ENCODE data around the gene GGT5.

The GGT5 gene

GRCh38 chr22:24181088-24181995, 63.5 kb downstream of the GGT5 start, which contains the start of gene SUSD2:
Gene SUSD2, plus strand, starts transcription at chr22:24181487. Its CDS starts 33 bp downstream, at chr22:24181520.
- no peak for DNase-seq (ENCODE audit: low read depth)
- in situ Hi-C loops (cut with HindIII; ENCODE audit: low sequenced_read_pairs), result no loop called here
- TF ChIP-seq, protein P1, sequence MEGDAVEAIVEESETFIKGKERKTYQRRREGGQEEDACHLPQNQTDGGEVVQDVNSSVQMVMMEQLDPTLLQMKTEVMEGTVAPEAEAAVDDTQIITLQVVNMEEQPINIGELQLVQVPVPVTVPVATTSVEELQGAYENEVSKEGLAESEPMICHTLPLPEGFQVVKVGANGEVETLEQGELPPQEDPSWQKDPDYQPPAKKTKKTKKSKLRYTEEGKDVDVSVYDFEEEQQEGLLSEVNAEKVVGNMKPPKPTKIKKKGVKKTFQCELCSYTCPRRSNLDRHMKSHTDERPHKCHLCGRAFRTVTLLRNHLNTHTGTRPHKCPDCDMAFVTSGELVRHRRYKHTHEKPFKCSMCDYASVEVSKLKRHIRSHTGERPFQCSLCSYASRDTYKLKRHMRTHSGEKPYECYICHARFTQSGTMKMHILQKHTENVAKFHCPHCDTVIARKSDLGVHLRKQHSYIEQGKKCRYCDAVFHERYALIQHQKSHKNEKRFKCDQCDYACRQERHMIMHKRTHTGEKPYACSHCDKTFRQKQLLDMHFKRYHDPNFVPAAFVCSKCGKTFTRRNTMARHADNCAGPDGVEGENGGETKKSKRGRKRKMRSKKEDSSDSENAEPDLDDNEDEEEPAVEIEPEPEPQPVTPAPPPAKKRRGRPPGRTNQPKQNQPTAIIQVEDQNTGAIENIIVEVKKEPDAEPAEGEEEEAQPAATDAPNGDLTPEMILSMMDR (IDR thresholded peaks at IDR 0.05; ENCODE audit: low read depth, low read length, missing control alignments), result no peak
- H3K4me3 ChIP-seq (ENCODE audit: low read depth, low read length), result no peak within 1 kb of the TSS

- TF ChIP-seq, protein P1 (IDR thresholded peaks at IDR 0.05; ENCODE audit: low read depth, low read length, missing control alignments), result no peak
These were observed 64.4 kb downstream of the GGT5 start for GRCh38 chr22:24180316-24181087.

DNA sequence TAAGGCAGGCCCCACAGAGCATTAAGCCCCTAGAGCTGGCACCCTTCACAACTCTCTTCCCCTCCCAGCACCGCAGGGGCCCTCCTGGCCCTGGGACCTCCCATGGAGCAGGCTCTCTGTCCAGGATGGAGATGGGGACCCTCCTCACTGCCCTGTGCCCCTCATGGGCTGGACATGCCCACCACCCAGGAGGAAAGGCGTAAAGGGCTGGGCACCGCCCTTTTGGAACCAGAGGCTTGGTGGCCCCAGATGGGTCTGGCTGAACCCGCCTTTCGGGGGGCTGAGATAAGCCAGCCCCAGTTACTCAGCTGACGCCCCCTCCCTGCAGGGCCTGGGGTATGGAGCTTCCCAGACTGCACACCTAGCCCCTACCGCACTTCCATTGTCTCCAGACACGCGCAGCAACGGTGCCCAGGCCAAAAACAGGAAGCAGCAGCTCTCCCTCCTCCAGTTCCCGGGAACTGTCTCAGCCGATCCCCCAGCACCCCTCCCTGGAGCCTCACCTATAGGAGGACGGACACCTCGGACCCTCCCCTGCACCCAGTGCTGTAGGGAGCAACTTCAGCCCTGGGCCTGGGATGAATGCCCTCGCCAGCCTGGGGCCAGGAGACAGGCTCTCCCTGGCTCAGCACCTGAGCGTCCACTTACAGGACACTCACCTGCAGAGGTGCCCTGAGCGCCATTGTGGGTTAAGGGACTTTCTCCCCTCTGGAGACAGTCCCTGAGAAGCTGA, 65.2 kb downstream of the GGT5 start:
- DNase-seq (ENCODE audit: low read depth), result no peak
- TF ChIP-seq, protein P1 (IDR thresholded peaks at IDR 0.05; ENCODE audit: low read depth, low read length, missing control alignments), result no peak
- H3K4me3 ChIP-seq (ENCODE audit: low read depth, low read length), result no peak overlapping the region
- in situ Hi-C loops (cut with HindIII; ENCODE audit: low sequenced_read_pairs), result no loop called here

More at GRCh38 chr22:24180316-24181087, 64.4 kb downstream of the GGT5 start:
- no peak for DNase-seq (ENCODE audit: low read depth)
- in situ Hi-C loops (cut with HindIII; ENCODE audit: low sequenced_read_pairs), result no loop called here
- no peak overlapping the region for H3K4me3 ChIP-seq (ENCODE audit: low read depth, low read length)

DNA sequence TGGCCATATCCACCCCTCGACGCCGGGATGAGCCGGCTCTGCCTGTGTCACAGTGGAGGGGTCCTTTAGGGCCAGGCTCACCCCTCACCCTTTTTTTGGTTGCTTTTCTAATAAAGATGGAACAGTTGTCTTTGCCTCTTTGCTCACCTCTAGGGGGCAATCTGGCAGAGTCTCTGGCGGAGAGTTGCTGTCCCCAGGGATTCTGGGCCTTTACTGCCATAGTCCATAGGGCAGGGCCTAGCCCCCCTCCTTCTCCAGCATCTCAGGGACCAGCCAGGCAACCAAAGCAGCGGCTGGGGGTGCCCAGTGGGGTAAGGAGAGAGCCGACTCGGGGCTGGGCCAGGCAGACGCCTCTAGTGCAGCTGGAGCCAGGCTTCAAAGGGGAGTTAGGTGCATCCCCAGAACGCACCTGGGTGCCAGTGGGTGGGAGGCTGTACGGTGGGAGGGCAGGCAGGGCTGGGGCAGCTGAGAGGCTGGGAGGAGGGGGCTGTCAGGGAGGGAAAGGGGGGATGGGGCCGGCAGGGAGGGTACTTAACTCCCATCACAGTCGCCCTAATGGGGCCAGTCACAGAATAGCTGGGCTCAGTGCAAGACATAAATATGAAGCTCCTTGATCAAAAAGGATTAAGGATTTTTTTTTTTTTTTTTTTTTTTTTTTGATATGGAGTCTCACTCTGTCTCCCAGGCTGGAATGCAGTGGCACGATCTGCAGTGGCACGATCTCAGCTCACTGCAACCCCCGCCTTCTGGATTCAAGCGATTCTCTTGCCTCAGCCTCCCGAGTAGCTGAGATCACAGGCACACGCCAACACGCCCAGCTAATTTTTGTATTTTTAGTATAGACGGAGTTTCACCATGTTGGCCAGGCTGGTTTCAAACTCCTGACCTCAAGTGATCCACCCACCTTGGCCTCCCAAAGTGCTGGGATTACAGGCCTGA, 66.1 kb downstream of the GGT5 start:
- in situ Hi-C loops (cut with HindIII; ENCODE audit: low sequenced_read_pairs), result no loop called here
- no peak for DNase-seq (ENCODE audit: low read depth)
- no peak overlapping the region for H3K4me3 ChIP-seq (ENCODE audit: low read depth, low read length)
- TF ChIP-seq, protein P1 (IDR thresholded peaks at IDR 0.05; ENCODE audit: low read depth, low read length, missing control alignments), result peak; percentile 55

DNA sequence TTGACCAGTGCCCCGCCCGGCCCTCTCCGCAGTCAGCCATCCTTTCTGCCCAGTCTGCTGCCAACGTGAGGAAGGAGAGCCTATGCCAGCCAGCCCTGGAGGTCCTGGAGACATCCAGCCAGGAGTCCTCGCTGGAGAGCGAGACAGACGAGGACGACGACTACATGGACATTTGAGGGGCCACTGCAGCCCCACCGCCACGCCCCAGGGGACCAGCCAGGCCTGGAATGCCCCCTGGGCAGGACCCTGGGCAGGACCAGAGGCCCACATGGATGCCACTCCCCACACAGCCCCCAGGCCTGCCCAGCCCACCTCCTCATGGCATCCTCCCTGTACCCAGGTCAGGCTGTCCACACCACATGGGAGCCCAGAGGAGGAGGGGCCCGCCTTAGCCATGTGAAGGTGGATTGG, 66.9 kb downstream of the GGT5 start:
- in situ Hi-C loops (cut with HindIII; ENCODE audit: low sequenced_read_pairs), result no loop called here
- no peak overlapping the region for H3K4me3 ChIP-seq (ENCODE audit: low read depth, low read length)
- TF ChIP-seq, protein P1 (IDR thresholded peaks at IDR 0.05; ENCODE audit: low read depth, low read length, missing control alignments), result no peak
- DNase-seq (ENCODE audit: low read depth), result no peak
